IPS-NIHi7 (cell line): ENCODE data around the gene FMN2.

Experiments used
- DNase-seq: peaks from one replicate; pipeline ENCODE4 v3.0.0; 2012; ENCODE audit warnings: mixed read lengths; ENCODE audit errors: extremely low spot score

Gene FMN2

GRCh38 chr1:240091614-240092300 is at the start of gene FMN2:
FMN2 (plus strand) TSS chr1:240091883; CDS start chr1:240092110, 227 bp downstream.
- peak; percentile 83 for DNase-seq

- no peak for DNase-seq
These were observed 47.1 kb upstream of the FMN2 start for GRCh38 chr1:240044620-240045019.

DNA sequence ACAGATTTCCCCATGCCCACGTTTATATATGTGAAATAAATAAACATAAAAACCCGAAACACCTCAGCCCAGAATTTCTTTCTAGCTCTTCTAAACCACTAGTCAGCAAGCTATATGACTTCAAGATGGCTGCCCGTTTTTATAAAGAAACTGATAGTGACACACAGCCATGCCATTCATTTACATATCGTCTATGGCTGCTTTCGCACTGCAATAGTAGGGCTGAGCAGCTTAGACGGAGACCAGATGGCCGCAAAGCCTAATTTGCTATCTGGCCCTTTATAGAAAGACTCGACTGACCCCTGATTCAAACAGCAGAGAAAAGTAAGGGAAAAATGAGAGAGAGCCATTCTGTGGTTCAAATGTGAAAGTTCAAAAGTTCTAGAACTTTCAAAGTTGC is 45.7 kb upstream of the FMN2 start:
- no peak for DNase-seq

- no peak for DNase-seq
These were observed 37.5 kb upstream of the FMN2 start for GRCh38 chr1:240054109-240054701.

- no peak for DNase-seq
These were observed 35.7 kb upstream of the FMN2 start for GRCh38 chr1:240055936-240056335.

- no peak for DNase-seq
These were observed 35.3 kb upstream of the FMN2 start for GRCh38 chr1:240056350-240056749.

DNA sequence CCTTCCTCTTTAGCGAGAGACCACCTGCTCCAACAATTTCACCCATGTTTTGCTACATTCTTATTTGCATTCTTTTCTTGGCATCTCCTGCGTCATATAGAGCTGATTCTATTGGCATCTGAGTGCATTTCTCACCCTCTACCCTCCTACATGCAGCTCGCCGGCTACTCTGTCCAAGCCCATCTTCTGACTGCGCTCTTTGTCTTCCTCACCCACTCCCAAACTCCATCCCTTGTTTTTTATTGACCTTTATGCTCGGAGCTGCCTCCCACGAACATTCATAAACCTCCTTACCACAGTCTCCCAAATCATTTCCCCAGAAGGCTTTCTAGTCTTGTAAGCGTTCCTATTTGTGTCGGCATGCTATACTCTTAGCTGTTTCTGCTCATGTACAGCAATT is 33.6 kb upstream of the FMN2 start:
- no peak for DNase-seq

DNA sequence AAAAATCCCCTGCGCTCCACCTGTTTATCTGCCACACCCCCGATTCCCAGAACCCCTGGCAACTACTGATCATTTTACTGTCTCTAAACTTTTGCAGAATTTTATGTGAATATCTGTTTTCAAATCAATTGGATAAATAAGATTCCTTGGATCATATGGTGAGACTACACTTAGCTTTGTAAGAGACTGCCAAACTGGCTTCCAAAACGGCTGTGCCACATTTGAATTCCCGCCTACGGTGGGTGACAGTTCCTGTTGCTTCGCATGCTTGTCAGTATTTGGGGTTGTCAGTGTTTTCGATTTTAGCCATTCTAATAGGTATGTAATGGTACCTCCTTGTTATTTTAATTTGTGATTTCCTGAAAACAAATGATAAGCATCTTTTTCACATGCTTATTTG is 22.7 kb upstream of the FMN2 start:
- DNase-seq = no peak

- DNase-seq = no peak
These were observed 21.5 kb upstream of the FMN2 start for GRCh38 chr1:240070188-240070587.

DNA sequence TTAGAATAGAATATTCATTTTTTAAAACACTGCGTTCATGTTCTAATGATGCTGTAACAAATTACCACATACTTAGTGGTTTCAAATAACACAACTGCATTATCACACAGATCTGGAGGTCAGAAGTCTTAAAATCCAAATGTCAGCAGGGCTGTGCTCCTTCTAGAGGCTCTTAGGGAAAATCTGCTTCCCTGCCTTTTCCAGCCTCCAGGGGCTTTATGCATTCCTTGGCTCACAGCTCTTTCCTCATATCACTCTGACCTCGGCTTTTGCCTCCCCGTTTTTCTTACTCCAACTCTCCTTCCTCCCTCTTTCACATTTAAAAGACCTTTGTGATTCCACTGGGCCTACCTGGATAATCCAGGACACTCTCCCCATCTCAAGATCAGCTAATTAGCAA is 18.6 kb upstream of the FMN2 start:
- peak; percentile 22 for DNase-seq

GRCh38 chr1:240074422-240074821 is 17.3 kb upstream of the FMN2 start:
- no peak for DNase-seq

DNA sequence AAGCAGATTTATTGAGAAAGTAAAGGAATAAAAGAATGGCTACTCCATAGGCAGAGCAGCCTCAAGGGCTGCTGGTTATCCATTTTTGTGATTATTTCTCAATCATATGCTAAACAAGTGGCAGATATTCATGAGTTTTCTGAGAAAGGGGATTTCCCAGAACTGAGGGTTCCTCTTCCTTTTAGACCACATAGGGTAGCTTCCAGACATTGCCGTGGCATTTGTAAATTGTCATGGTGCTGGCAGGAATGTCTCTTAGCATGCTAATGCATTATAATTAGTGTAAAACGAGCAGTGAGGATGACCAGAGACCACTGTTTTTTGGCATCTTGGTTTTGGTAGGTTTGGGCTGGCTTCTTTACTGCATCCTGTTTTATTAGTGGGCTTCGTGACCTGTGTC is 16.8 kb upstream of the FMN2 start:
- no peak for DNase-seq

DNA sequence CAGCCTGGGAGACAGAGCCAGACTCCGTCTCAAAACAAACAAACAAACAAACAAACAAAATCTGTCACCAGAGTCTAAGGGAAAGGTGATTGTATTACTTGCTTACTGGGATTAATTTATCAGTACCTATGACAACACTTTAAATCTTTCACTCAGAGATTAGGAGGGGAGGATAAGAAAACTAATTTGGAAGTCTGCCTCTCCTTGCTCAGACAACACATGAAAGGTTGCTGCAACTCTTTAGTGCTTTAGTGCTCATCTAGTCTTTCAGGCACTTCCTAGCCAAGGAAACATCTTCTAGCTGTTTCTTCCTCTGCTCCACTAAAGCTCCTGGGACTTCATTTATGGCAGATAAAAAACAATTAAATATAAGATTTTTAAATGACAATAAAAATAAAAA is 7.3 kb upstream of the FMN2 start:
- no peak for DNase-seq

GRCh38 chr1:240084749-240085148 is 6.9 kb upstream of the FMN2 start:
- no peak for DNase-seq

DNA sequence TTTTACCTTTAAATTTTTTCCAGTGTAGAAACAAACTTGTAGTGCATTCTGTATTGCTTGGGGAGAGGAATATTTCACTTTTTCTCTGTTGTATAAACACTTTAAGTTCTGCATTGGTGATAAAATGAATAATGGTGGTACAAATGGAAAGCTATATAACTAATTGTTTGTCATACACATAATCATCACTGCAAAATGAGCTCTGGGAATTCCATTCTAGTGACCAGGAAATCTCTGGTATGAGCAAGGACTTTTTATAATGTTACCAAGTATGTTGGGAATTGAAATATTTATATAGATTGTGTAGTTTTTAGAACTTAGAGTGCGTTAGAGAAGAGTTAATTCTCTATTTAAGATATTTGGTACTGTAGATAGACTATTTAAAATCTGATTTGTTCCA is 5.0 kb upstream of the FMN2 start:
- DNase-seq = no peak

- no peak for DNase-seq
These were observed 1.7 kb upstream of the FMN2 start for GRCh38 chr1:240090014-240090413.

DNA sequence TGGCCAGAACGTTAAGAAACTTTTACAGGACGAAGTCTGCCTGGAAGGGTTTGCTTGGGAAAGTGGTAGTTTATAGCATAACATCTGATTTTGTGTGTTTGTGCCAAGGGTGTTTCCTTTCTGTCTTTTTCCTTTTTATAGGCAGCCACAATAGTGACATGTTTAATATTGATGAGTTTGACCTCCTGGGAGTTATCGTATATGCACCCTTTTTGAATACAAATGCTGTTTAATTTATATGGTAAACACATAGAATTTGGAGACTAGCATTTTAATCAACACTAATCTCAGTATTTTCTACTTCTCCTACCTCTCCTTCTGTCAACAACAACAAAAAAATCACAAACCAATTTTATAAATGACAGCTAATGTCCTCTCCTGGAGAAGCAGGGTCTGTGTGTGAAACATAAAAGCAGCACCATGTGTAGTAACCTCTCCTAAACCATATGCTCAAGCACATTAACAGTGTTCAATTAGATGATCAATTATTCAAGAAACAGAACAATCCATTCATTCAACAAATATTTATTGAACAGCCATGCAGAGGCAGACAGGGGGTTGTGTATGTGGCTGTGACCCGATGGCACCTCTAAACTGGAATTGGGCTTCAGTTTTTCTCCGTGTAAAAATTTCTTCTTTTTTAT is 604 bp upstream of the FMN2 start:
- no peak for DNase-seq

- peak; percentile 49 for DNase-seq
These were observed 827 bp downstream of the FMN2 start for GRCh38 chr1:240092301-240093119.

DNA sequence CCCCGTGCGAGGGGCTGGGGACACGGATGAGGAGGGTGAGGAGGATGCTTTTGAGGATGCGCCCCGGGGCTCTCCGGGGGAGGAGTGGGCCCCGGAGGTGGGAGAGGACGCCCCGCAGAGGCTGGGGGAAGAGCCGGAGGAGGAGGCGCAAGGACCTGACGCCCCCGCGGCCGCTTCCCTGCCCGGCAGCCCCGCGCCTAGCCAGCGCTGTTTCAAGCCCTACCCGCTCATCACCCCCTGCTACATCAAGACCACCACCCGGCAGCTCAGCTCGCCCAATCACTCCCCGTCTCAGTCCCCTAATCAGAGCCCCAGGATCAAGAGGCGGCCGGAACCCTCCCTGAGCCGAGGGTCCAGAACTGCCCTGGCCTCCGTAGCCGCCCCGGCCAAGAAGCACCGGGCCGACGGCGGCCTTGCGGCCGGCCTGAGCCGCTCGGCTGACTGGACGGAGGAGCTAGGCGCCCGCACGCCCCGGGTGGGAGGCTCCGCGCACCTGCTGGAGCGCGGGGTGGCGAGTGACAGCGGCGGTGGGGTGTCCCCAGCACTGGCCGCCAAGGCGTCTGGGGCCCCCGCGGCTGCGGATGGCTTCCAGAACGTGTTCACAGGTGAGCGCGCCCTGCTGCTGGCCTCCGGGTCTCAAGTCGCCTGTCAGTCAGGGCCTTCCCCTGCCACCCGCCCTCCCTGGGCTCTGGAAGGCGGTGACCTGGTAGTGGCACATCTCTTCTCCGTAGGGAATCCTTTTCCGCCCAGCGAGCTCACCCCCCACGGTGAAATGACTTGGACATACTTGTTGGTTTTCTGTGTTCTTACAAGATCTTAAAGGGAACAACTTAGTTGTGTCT is 1.7 kb downstream of the FMN2 start:
- DNase-seq = peak; percentile 52

DNA sequence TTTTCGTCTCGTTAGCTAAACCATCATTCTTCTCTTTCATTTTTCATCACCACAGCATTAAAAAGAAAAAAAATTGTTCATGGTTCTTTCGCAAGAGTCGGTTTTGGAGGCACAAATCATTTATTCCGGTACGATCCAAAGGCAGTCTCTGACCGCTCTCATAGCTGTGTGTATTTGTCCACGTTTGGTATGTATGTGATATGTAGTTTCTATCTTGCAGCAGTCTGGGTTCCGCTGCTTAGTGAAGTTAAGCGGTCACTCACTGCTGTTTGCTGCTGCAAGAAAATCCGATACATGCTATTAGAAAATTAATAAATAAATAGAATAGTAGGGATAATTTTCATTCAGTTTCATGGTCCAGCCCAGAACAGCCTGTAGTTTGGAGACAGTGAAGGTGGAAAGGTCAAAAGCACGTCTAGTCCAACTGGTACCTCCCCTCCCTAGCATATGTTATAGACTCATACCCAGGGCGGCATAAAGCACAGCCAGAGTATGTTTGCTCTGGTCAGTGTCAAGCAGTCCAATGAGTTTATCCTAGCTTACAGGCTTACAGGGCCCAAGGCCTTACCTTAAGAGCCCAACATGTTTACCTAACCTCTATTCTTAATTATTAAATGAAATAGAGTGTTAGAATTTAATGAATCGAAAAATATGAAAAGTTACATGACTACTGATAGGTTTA is 2.5 kb downstream of the FMN2 start:
- no peak for DNase-seq

GRCh38 chr1:240096974-240097373 is 5.3 kb downstream of the FMN2 start:
- DNase-seq = no peak
